Astrocyte (in vitro differentiated cells and primary cell): Measurements from ENCODE around the gene OR5M8. TPM values are rescaled to one million over a fixed set of nuclear protein-coding genes. Genes with fewer than 3 reads are reported as not detected.

Experiments used
- DNase-seq: peaks from one replicate; pipeline ENCODE4 v3.0.0-alpha.2; 2010; ENCODE audit warnings: low read depth
- FAIRE-seq: peaks from 2 replicates; lab custom pipeline; 2011; peaks lifted over from hg19 to GRCh38; lab: Jason Lieb, UNC
- H2AFZ ChIP-seq: 2 replicates; pipeline ENCODE4 v1.6.0; 2012; ENCODE audit warnings: low read depth, low read length, inconsistent platforms
- H3K27ac ChIP-seq: 2 replicates; pipeline ENCODE4 v1.5.1; 2011; ENCODE audit warnings: low read depth, low read length, inconsistent platforms
- H3K27me3 ChIP-seq: 2 replicates; pipeline ENCODE4 v1.6.0; 2011; ENCODE audit warnings: low read length, inconsistent platforms; ENCODE audit not compliant: insufficient read depth
- H3K36me3 ChIP-seq: 2 replicates; pipeline ENCODE4 v1.5.1; 2011; ENCODE audit warnings: low read length, inconsistent platforms; ENCODE audit not compliant: insufficient read depth
- H3K4me1 ChIP-seq: 2 replicates; pipeline ENCODE4 v1.5.1; 2011; ENCODE audit warnings: low read length, inconsistent platforms; ENCODE audit not compliant: insufficient read depth
- H3K4me2 ChIP-seq: 2 replicates; pipeline ENCODE4 v1.6.0; 2012; ENCODE audit warnings: low read length, inconsistent platforms
- H3K4me3 ChIP-seq: 2 replicates; pipeline ENCODE4 v1.5.1; 2011; ENCODE audit warnings: low read depth, mild to moderate bottlenecking, low read length, inconsistent platforms; ENCODE audit not compliant: insufficient read depth
- H3K79me2 ChIP-seq: 2 replicates; pipeline ENCODE4 v1.6.0; 2012; ENCODE audit warnings: mild to moderate bottlenecking, low read length, inconsistent platforms; ENCODE audit not compliant: insufficient read depth
- H3K9ac ChIP-seq: 2 replicates; pipeline ENCODE4 v1.6.0; 2012; ENCODE audit warnings: mild to moderate bottlenecking, low read length, inconsistent platforms
- H3K9me3 ChIP-seq: 2 replicates; pipeline ENCODE4 v1.5.1; 2012; ENCODE audit warnings: low read depth, mild to moderate bottlenecking, low read length, inconsistent platforms; ENCODE audit not compliant: insufficient read depth
- H4K20me1 ChIP-seq: 2 replicates; pipeline ENCODE4 v1.6.0; 2012; ENCODE audit warnings: low read length, inconsistent platforms; ENCODE audit not compliant: insufficient read depth
- H3K27ac Mint-ChIP-seq: one replicate; pipeline ENCODE4 v1.8.0; 2021; ENCODE audit warnings: mild to moderate bottlenecking, mixed read lengths; ENCODE audit not compliant: unreplicated experiment
- H3K27me3 Mint-ChIP-seq: one replicate; pipeline ENCODE4 v1.8.0; 2021; ENCODE audit warnings: low read depth, mixed read lengths; ENCODE audit not compliant: unreplicated experiment
- H3K36me3 Mint-ChIP-seq: one replicate; pipeline ENCODE4 v1.8.0; 2021; ENCODE audit warnings: low read depth, mixed read lengths; ENCODE audit not compliant: unreplicated experiment
- H3K4me1 Mint-ChIP-seq: one replicate; pipeline ENCODE4 v1.8.0; 2021; ENCODE audit warnings: low read depth, mixed read lengths; ENCODE audit not compliant: unreplicated experiment
- H3K4me3 Mint-ChIP-seq: one replicate; pipeline ENCODE4 v1.8.0; 2021; ENCODE audit warnings: mild to moderate bottlenecking, moderate library complexity, mixed read lengths; ENCODE audit not compliant: unreplicated experiment
- H3K9me3 Mint-ChIP-seq: one replicate; pipeline ENCODE4 v1.8.0; 2021; ENCODE audit warnings: mild to moderate bottlenecking, mixed read lengths; ENCODE audit not compliant: unreplicated experiment
- CTCF ChIP-seq: IDR thresholded peaks from 2 replicates; pipeline ENCODE4 v1.5.1; 2011; ENCODE audit warnings: low read depth, mild to moderate bottlenecking, inconsistent platforms, low read length, moderate library complexity; ENCODE audit not compliant: insufficient read depth
- EZH2 ChIP-seq: IDR thresholded peaks from 2 replicates; pipeline ENCODE4 v1.6.1; 2012; ENCODE audit warnings: mild to moderate bottlenecking, low read length, inconsistent platforms; ENCODE audit not compliant: insufficient read depth
- total RNA-seq: library from RNA; stranded (reverse); gene quantifications from 2 replicates; pipeline ENCODE4 v1.2.1, GENCODE V29; 2021

OR5M8 gene
- total RNA-seq, 1 donor from 2014 or later, result not detected

GRCh38 chr11:56497010-56497409 is 5.8 kb upstream of the OR5M8 start:
- Mint-ChIP-seq H3K27me3 (peaks cover 2% of the 10 kb centered on the region), H3K36me3 (no peaks in the 10 kb centered on the region), H3K4me3 (no peak overlapping the region), H3K4me1 (no peaks in the 10 kb centered on the region), H3K9me3 (no peaks in the 10 kb centered on the region), H3K27ac (no peak overlapping the region)
- DNase-seq, result no peak
- Histone ChIP-seq H3K79me2 (no peaks in the 10 kb centered on the region), H3K4me2 (no peak overlapping the region), H3K9me3 (no peaks in the 10 kb centered on the region), H3K4me1 (no peaks in the 10 kb centered on the region), H4K20me1 (no peaks in the 10 kb centered on the region), H3K27me3 (no peaks in the 10 kb centered on the region), H3K27ac (no peak overlapping the region), H2AFZ (no peak overlapping the region), H3K36me3 (no peaks in the 10 kb centered on the region), H3K9ac (no peak overlapping the region), H3K4me3 (no peak overlapping the region)
- TF ChIP-seq EZH2 (no peak), CTCF (no peak)
- no peak for FAIRE-seq

- H3K27ac ChIP-seq, result no peak overlapping the region
- no peaks in the 10 kb centered on the region for H3K27me3 ChIP-seq
- no peak overlapping the region for H3K4me3 ChIP-seq
- no peak overlapping the region for H2AFZ ChIP-seq
- H3K79me2 ChIP-seq, result no peaks in the 10 kb centered on the region
- FAIRE-seq (no peak), DNase-seq (no peak)
- Mint-ChIP-seq H3K4me3 (no peak overlapping the region), H3K27me3 (peaks cover 2% of the 10 kb centered on the region), H3K4me1 (no peaks in the 10 kb centered on the region), H3K9me3 (no peaks in the 10 kb centered on the region), H3K36me3 (no peaks in the 10 kb centered on the region), H3K27ac (no peak overlapping the region)
- no peaks in the 10 kb centered on the region for H3K4me1 ChIP-seq
- no peak overlapping the region for H3K9ac ChIP-seq
- H3K9me3 ChIP-seq, result no peaks in the 10 kb centered on the region
- H3K4me2 ChIP-seq, result no peak overlapping the region
- no peaks in the 10 kb centered on the region for H4K20me1 ChIP-seq
- no peaks in the 10 kb centered on the region for H3K36me3 ChIP-seq
- no peak for TF ChIP-seq EZH2
- TF ChIP-seq CTCF, result no peak
Measured at GRCh38 chr11:56495117-56495516, 3.9 kb upstream of the OR5M8 start.

GRCh38 chr11:56486801-56487200 is 4.4 kb downstream of the OR5M8 start:
- H3K4me2 ChIP-seq, result no peak overlapping the region
- no peak for DNase-seq
- H3K4me1 ChIP-seq, result no peaks in the 10 kb centered on the region
- no peak for TF ChIP-seq CTCF
- no peak for TF ChIP-seq EZH2
- no peak overlapping the region for H3K9ac ChIP-seq
- H3K27ac ChIP-seq, result no peak overlapping the region
- Mint-ChIP-seq H3K27ac (no peak overlapping the region), H3K4me3 (no peak overlapping the region), H3K9me3 (no peaks in the 10 kb centered on the region), H3K36me3 (no peaks in the 10 kb centered on the region), H3K4me1 (no peaks in the 10 kb centered on the region), H3K27me3 (no peaks in the 10 kb centered on the region)
- no peaks in the 10 kb centered on the region for H4K20me1 ChIP-seq
- no peak overlapping the region for H3K4me3 ChIP-seq
- no peak for FAIRE-seq
- no peak overlapping the region for H2AFZ ChIP-seq
- H3K9me3 ChIP-seq, result no peaks in the 10 kb centered on the region
- H3K27me3 ChIP-seq, result no peaks in the 10 kb centered on the region
- no peaks in the 10 kb centered on the region for H3K79me2 ChIP-seq
- H3K36me3 ChIP-seq, result no peaks in the 10 kb centered on the region
